ENCODE results near the gene TTBK2. TPM values are rescaled to one million over a fixed set of nuclear protein-coding genes. Genes with fewer than 3 reads are reported as not detected.
"Not testable (repeated sequence)": the region's sequence is repeated elsewhere in the genome, so short reads cannot be mapped to it uniquely, and the experiment has no call there.

The TTBK2 gene
- total RNA-seq, 1 donor from 2014 or later = 13.0 TPM

DNA sequence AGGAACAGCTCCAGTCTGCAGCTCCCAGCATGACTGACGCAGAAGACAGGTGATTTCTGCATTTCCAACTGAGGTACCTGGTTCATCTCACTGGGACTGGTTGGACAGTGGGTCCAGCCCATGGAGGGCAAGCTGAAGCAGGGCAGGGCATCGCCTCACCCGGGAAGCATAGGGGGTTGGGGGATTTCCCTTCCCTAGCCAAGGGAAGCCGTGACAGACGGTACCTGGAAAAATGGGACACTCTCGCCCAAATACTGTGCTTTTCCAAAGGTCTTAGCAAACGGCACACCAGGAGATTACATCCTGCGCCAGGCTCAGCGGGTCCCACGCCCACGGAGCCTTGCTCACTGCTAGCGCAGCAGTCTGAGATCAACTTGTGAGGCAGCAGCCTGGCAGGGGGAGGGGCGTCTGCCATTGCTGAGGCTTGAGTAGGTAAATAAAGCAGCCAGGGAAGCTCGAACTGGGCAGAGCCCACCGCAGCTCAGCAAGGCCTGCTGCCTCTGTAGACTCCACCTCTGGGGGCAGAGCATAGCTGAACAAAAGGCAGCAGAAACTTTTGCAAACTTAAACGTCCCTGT, 156.3 kb downstream of the TTBK2 start:
- DNase-seq (ENCODE audit: low spot score); H3K27ac Mint-ChIP-seq; H3K4me1 Mint-ChIP-seq (ENCODE audit: low read depth); H3K27me3 Mint-ChIP-seq (ENCODE audit: low read depth); intact Hi-C loops (cut with micrococcal nuclease); H3K4me3 Mint-ChIP-seq (ENCODE audit: low read depth): not testable (repeated sequence)
- Mint-ChIP-seq H3K9me3 (peaks cover 56% of the 10 kb centered on the region), H3K36me3 (ENCODE audit: low read depth) (peaks cover 41% of the 10 kb centered on the region)

DNA sequence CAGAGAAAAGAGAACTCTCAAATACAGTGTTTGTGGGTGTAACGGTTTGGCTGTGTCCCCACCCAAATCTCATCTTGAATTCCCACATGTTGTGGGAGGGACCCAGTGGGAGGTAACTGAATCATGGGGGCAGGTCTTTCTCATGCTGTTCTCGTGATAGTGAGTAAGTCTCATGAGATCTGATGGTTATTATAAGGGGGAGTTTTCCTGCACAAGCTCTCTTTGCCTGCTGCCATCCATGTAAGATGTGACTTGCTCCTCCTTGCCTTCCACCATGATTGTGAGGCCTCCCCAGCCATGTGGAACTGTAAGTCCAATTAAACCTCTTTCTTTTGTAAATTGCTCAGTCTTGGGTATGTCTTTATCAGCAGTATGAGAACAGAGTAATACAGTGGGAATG, 158.8 kb downstream of the TTBK2 start:
- H3K27ac Mint-ChIP-seq; H3K27me3 Mint-ChIP-seq (ENCODE audit: low read depth); intact Hi-C loops (cut with micrococcal nuclease); H3K4me3 Mint-ChIP-seq (ENCODE audit: low read depth); DNase-seq (ENCODE audit: low spot score); H3K4me1 Mint-ChIP-seq (ENCODE audit: low read depth): not testable (repeated sequence)
- H3K36me3 Mint-ChIP-seq (ENCODE audit: low read depth) = peaks cover 35% of the 10 kb centered on the region
- H3K9me3 Mint-ChIP-seq = peaks cover 49% of the 10 kb centered on the region

DNA sequence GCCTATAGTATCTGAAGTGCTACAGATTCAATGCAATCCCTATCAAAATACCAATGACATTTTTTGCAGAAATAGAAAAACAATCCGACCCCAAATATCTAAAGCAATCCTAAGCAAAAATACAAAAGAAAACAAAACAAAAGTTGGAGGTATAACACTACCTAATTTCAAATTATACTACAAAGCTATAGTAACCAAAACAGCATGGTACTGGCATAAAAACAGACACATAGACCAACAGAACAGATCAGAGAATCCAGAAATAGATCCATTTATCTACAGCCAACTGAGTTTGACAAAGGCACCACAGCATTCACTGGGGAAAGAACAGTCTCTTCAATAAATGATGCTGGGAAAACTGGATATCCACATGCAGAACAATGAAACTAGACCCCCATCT, 159.8 kb downstream of the TTBK2 start:
- no peaks in the 10 kb centered on the region for H3K4me1 Mint-ChIP-seq (ENCODE audit: low read depth)
- H3K27me3 Mint-ChIP-seq (ENCODE audit: low read depth) = no peaks in the 10 kb centered on the region
- no peak overlapping the region for H3K27ac Mint-ChIP-seq
- H3K4me3 Mint-ChIP-seq (ENCODE audit: low read depth) = no peak overlapping the region
- intact Hi-C loops (cut with micrococcal nuclease) = no loop called here
- H3K9me3 Mint-ChIP-seq = peaks cover 40% of the 10 kb centered on the region
- no peak for DNase-seq (ENCODE audit: low spot score)
- H3K36me3 Mint-ChIP-seq (ENCODE audit: low read depth) = peaks cover 32% of the 10 kb centered on the region

DNA sequence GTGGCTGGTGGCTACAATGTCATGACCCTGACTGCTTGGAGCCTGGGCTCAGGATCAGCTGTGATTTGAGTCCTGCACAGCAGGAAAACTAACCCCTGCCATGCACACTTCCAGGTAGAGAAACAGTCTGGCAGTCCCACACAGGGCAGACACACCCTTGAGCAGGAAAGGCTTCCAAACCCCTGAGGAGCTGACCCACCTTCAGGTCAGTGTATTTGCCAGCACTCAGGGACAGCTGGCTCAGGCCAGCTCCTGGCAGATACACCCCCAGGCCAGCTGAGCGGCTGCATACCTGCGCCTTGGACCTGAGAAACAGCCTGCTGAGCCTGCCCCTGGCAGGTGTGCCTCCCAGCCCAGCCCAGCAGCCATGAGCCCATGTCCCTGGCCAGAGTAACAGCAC, 161.5 kb downstream of the TTBK2 start:
- Mint-ChIP-seq H3K9me3 (peaks cover 31% of the 10 kb centered on the region), H3K4me1 (ENCODE audit: low read depth) (no peaks in the 10 kb centered on the region), H3K4me3 (ENCODE audit: low read depth) (no peak overlapping the region), H3K36me3 (ENCODE audit: low read depth) (peaks cover 23% of the 10 kb centered on the region), H3K27me3 (ENCODE audit: low read depth) (no peaks in the 10 kb centered on the region), H3K27ac (no peak overlapping the region)
- intact Hi-C loops (cut with micrococcal nuclease) = no loop called here
- no peak for DNase-seq (ENCODE audit: low spot score)

DNA sequence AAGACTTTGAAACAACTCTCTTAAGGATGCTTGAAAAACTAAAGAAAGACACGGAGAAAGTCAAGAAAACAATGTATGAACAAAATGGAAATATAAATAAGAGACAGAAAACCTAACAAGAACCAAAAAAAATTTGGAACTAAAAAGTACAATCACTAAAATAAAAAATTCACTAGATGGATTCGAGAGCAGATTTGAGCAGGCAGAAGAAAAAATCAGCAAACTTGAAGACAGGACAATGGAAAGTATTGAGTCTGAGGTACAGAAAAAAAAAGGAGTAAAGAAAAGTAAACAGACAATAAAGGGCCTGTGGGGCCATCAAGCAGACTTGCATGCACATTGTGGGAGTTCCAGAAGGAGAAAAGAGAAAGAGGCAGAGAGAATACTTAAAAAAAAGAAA, 170.3 kb downstream of the TTBK2 start:
- Mint-ChIP-seq H3K9me3 (peaks cover 7% of the 10 kb centered on the region), H3K4me1 (ENCODE audit: low read depth) (peaks cover 1% of the 10 kb centered on the region), H3K36me3 (ENCODE audit: low read depth) (peaks cover 40% of the 10 kb centered on the region), H3K27ac (no peak overlapping the region), H3K27me3 (ENCODE audit: low read depth) (no peaks in the 10 kb centered on the region), H3K4me3 (ENCODE audit: low read depth) (no peak overlapping the region)
- intact Hi-C loops (cut with micrococcal nuclease) = no loop called here
- DNase-seq (ENCODE audit: low spot score) = no peak

DNA sequence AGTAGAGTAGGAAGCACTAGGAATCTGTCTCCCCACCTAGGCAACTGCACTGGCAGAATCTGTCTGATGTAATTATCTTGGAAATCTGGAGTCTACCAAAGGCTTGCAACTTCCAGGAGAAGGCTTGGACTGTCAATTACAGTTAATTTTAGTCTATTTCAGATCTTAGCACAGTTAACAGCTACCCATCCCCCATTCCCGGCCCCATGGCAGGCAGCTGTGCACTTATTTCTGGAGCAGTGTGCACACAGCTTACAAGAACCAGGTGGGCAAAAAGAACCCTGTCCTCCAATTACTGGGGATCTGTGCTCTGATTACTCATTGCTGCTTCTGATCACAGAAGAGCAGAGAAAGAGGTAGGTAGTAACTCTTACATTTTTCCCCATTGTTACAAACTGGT, 171.3 kb downstream of the TTBK2 start:
- DNase-seq (ENCODE audit: low spot score) = no peak
- H3K27me3 Mint-ChIP-seq (ENCODE audit: low read depth) = no peaks in the 10 kb centered on the region
- peaks cover 7% of the 10 kb centered on the region for H3K9me3 Mint-ChIP-seq
- H3K4me1 Mint-ChIP-seq (ENCODE audit: low read depth) = peaks cover 1% of the 10 kb centered on the region
- intact Hi-C loops (cut with micrococcal nuclease) = no loop called here
- H3K36me3 Mint-ChIP-seq (ENCODE audit: low read depth) = peaks cover 40% of the 10 kb centered on the region
- H3K27ac Mint-ChIP-seq = no peak overlapping the region
- H3K4me3 Mint-ChIP-seq (ENCODE audit: low read depth) = no peak overlapping the region

DNA sequence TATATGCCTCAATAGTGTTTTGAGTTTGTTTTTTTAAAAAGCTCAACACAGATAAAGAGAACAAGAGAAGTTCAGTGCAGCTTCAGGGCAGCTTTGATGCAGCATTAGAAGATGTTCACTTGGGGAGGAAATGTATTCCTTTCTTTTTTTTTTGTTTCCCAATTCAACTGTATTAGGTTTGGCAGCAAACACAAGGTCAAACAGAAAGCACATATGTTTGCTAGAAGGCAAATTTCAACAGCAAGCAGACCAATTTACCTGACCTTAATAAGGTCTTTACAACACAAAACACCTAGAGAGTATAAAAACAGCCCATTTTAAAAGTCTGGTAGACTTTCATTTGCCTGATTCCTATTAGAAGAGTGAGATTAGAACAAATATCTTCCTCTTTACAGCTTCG, 176.4 kb downstream of the TTBK2 start:
- intact Hi-C loops (cut with micrococcal nuclease) = no loop called here
- no peak overlapping the region for H3K27ac Mint-ChIP-seq
- H3K4me3 Mint-ChIP-seq (ENCODE audit: low read depth) = no peak overlapping the region
- no peaks in the 10 kb centered on the region for H3K4me1 Mint-ChIP-seq (ENCODE audit: low read depth)
- H3K9me3 Mint-ChIP-seq = no peaks in the 10 kb centered on the region
- no peak for DNase-seq (ENCODE audit: low spot score)
- H3K36me3 Mint-ChIP-seq (ENCODE audit: low read depth) = peaks cover 7% of the 10 kb centered on the region
- H3K27me3 Mint-ChIP-seq (ENCODE audit: low read depth) = no peaks in the 10 kb centered on the region

DNA sequence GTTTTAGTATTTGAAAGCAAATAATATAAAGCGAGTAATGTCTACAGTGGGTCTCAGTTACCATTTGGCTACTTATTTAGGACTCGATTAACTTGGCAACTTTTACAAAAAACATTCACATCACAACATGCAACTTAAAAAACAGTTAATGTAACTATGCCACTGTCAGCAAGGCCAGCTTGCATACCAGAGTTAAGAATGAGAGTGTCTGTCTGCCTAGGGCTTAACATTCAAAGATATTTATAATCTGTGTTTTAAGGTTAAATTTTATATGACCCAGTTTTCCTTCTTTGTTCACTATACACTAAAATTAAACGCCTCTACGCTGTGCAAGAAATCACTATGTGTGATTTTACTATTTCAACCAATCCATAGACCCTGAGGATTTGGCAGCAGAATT, 178.4 kb downstream of the TTBK2 start:
- DNase-seq (ENCODE audit: low spot score) = no peak
- intact Hi-C loops (cut with micrococcal nuclease) = no loop called here
- H3K27ac Mint-ChIP-seq = no peak overlapping the region

DNA sequence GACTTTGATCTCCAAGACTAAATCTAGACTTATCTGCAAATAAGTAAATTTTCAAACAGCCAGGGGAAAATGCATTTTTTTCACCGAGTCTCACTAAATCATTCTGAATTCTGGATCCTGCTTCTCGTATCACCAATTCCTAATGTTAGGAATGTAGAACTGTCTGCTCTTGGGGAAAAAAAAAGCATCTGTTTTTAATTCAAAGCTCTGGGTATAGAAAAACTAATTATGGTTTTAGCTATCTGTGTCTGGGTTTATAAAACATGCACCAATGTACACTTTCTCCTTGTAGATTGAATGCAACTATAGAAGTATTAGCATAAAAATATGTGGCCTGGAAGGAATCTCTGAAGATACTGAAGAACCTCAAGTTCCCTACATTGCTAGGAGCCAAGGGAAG, 178.9 kb downstream of the TTBK2 start:
- H3K4me1 Mint-ChIP-seq (ENCODE audit: low read depth) = no peaks in the 10 kb centered on the region
- H3K36me3 Mint-ChIP-seq (ENCODE audit: low read depth) = peaks cover 7% of the 10 kb centered on the region
- no peaks in the 10 kb centered on the region for H3K9me3 Mint-ChIP-seq
- H3K27ac Mint-ChIP-seq = no peak overlapping the region
- H3K4me3 Mint-ChIP-seq (ENCODE audit: low read depth) = no peak overlapping the region
- no peaks in the 10 kb centered on the region for H3K27me3 Mint-ChIP-seq (ENCODE audit: low read depth)
- intact Hi-C loops (cut with micrococcal nuclease) = no loop called here
- DNase-seq (ENCODE audit: low spot score) = no peak

More for the DNA sequence above, 178.4 kb downstream of the TTBK2 start:
- Mint-ChIP-seq H3K4me1 (ENCODE audit: low read depth) (no peaks in the 10 kb centered on the region), H3K9me3 (no peaks in the 10 kb centered on the region), H3K36me3 (ENCODE audit: low read depth) (peaks cover 7% of the 10 kb centered on the region), H3K4me3 (ENCODE audit: low read depth) (no peak overlapping the region), H3K27me3 (ENCODE audit: low read depth) (no peaks in the 10 kb centered on the region)

DNA sequence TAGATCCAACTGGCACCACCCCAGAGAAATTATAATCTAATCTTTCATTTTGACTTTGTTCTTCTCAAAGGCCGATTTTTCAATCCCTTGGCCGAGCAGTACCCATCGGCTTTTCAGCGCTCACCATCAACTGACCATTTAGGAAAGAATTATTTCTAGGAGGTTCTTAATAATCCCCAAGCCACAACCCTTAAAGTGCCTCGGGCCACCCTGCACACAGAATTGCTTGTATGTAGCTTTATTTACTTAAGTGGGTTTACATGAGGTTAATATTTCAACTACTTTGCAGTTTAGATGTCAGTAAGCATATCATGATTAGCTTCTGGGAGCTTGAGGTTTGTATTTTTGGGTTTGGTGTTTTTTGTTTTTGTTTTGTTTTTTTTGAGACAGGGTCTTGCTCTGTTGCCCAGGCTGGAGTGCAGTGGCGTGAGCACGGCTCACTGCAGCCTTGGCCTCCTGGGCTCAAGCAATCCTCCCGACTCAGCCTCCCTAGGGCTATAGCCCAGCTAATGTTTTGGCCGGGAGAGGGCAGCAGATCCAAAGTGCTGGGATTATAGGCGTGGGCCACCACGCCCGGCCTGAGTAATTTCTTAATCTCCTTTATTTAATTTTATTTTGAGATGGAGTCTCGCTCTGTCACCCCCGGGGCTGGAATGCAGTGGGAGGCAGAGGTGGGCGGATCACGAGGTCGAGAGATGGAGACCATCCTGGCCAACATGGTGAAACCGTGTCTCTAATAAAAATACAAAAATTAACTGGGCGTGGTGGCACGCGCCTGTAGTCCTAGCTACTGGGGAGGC, 182.8 kb downstream of the TTBK2 start:
- H3K4me3 Mint-ChIP-seq (ENCODE audit: low read depth) = peak overlapping the region; percentile 68
- no peaks in the 10 kb centered on the region for H3K27me3 Mint-ChIP-seq (ENCODE audit: low read depth)
- intact Hi-C loops (cut with micrococcal nuclease) = loop anchor here (1.0 to 2.0 kb wide), 2 partner anchors 57 to 184 kb away; no protein-coding TSS in a partner anchor
- H3K27ac Mint-ChIP-seq = peak overlapping the region; percentile 69
- peaks cover 24% of the 10 kb centered on the region for H3K36me3 Mint-ChIP-seq (ENCODE audit: low read depth)
- H3K4me1 Mint-ChIP-seq (ENCODE audit: low read depth) = peaks cover 6% of the 10 kb centered on the region
- DNase-seq (ENCODE audit: low spot score) = no peak
- no peaks in the 10 kb centered on the region for H3K9me3 Mint-ChIP-seq

DNA sequence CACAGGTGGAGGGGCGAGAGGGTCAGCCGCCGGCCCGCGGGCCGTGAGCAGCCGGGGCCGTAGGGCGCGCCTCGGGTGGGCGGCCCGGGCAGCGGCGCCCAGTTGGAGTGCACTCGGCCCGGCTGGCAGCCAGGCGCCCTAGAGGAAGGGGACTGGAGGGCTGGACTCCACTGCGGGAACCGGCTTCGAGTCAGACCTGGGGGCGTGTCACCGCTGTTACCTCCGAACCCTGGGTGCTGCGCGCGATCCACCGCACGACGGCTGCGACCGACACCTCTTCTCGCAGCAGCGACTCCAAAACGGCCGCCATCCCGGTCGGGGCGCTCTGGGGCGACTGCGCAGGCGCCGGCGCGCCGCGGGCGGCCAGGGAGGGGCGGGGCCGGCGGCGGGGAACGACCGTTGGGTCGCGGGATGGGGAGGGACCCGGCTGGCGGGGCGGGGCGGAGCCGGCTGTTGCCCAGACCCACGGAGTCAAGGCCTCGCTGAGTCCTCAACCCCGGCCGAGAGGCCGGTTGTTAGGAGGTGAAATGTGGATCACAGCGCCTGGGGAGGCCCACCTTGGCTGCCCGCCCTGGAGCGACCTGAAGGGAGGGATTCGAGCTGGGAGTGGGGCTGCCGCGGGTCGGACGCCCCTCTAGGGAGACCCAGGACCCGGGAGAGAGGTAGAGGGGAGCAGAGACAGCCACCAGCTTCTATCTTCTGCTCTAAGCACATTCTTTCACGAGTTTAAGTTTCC, 183.6 kb downstream of the TTBK2 start, which contains the start of gene CDAN1:
Gene CDAN1 (minus strand): TSS at position 336 of the 736 bp plus-strand sequence. CDS start 26 bp downstream, at position 310.
- Mint-ChIP-seq H3K36me3 (ENCODE audit: low read depth) (peaks cover 31% of the 10 kb centered on the region), H3K9me3 (no peaks in the 10 kb centered on the region), H3K4me3 (ENCODE audit: low read depth) (peak within 1 kb of the TSS; percentile 77), H3K4me1 (ENCODE audit: low read depth) (peaks cover 6% of the 10 kb centered on the region), H3K27ac (peak within 1 kb of the TSS; percentile 69), H3K27me3 (ENCODE audit: low read depth) (no peaks in the 10 kb centered on the region)
- intact Hi-C loops (cut with micrococcal nuclease) = loop anchor here (1.0 to 2.0 kb wide), 2 partner anchors 56 to 184 kb away; no protein-coding TSS in a partner anchor
- peak; percentile 88 for DNase-seq (ENCODE audit: low spot score)

DNA sequence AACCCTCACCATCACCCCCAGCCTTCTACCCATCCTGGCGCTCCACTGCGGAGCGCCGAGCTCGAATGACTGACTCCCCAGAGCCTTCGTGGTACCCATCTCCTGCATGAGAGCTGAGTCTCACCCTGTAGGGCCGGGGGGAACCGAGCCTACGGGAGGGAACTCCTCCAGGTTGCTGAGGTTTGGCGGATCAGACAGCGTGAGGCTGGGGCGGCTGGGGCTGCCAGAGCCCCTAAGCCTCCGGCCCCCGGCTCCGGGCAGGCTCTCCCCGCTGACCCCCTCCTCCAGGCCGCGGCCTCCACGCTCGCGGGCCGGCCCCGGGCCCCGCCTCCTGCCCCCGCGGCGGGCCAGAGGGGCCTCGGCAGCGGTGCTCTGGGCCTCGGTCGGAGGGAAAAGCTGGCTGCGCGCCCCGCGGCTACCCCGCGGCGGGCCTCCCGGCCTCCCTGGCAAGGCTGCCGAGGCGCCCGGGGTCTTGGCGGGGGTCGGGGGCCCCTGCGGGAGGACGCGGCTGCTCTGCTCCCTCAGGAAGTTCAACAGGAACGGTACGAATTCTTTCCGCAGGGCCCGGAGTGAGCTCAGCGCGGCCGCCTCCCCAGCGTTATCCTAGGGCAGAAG, 184.3 kb downstream of the TTBK2 start:
- DNase-seq (ENCODE audit: low spot score) = no peak
- H3K9me3 Mint-ChIP-seq = no peaks in the 10 kb centered on the region

More for the DNA sequence above, 184.3 kb downstream of the TTBK2 start:
- intact Hi-C loops (cut with micrococcal nuclease) = loop anchor here (2.0 kb wide), 1 partner anchor 55 kb away; no protein-coding TSS in a partner anchor
- peak overlapping the region; percentile 58 for H3K27ac Mint-ChIP-seq
- H3K27me3 Mint-ChIP-seq (ENCODE audit: low read depth) = no peaks in the 10 kb centered on the region
- peaks cover 36% of the 10 kb centered on the region for H3K36me3 Mint-ChIP-seq (ENCODE audit: low read depth)
- peak overlapping the region; percentile 77 for H3K4me3 Mint-ChIP-seq (ENCODE audit: low read depth)
- H3K4me1 Mint-ChIP-seq (ENCODE audit: low read depth) = peaks cover 6% of the 10 kb centered on the region

Data from activated T-helper 2 cell treated with anti-CD3 and anti-CD28 coated beads, Interferon-gamma antibody, Interleukin-2, Interleukin-4, amounts not matched to agents 10 μg/mL and 5 μg/mL and 100 μg/mL, durations not matched to agents 14 hours and 24 hours and 36 hours (primary cell).